HEK293 (cell line): ENCODE measurements around the gene MGLL.

Experiments used
- BCL6B ChIP-seq: fragments of 450-650 bp; formaldehyde crosslinking; IDR thresholded peaks from 2 replicates; pipeline ENCODE4 v1.5.1; 2017; ENCODE audit warnings: missing biosample characterization, missing genetic modification characterization
- GLI4 ChIP-seq: fragments of 450-650 bp; formaldehyde crosslinking; IDR thresholded peaks from 2 replicates; pipeline ENCODE4 v1.5.1; 2016; ENCODE audit warnings: missing biosample characterization, missing genetic modification characterization
- GLIS2 ChIP-seq: fragments of 450-650 bp; formaldehyde crosslinking; IDR thresholded peaks from 2 replicates; pipeline ENCODE4 v1.5.1; 2016; ENCODE audit warnings: missing biosample characterization, missing genetic modification characterization
- KLF16 ChIP-seq: fragments of 450-650 bp; formaldehyde crosslinking; IDR thresholded peaks from 2 replicates; pipeline ENCODE4 v1.5.1; 2017; ENCODE audit warnings: missing biosample characterization, missing genetic modification characterization
- MEIS1 ChIP-seq: sonication (generic); formaldehyde crosslinking; IDR thresholded peaks from 2 replicates; pipeline ENCODE4 v1.8.1; 2022; ENCODE audit warnings: missing genetic modification reagents, mild to moderate bottlenecking, borderline replicate concordance
- OSR2 ChIP-seq: fragments of 450-650 bp; formaldehyde crosslinking; IDR thresholded peaks from 2 replicates; pipeline ENCODE4 v1.5.1; 2016; ENCODE audit warnings: missing biosample characterization, missing genetic modification characterization
- PATZ1 ChIP-seq: fragments of 450-650 bp; formaldehyde crosslinking; IDR thresholded peaks from 2 replicates; pipeline ENCODE4 v1.5.1; 2016; ENCODE audit warnings: missing biosample characterization, missing genetic modification characterization
- PBX3 ChIP-seq: sonication (generic); formaldehyde crosslinking; IDR thresholded peaks from 2 replicates; pipeline ENCODE4 v1.8.1; 2022; ENCODE audit warnings: mild to moderate bottlenecking, moderate library complexity, missing genetic modification reagents
- PRDM10 ChIP-seq: fragments of 450-650 bp; formaldehyde crosslinking; IDR thresholded peaks from 2 replicates; pipeline ENCODE4 v1.5.1; 2016; ENCODE audit warnings: missing biosample characterization, missing genetic modification characterization
- TCF7L2 ChIP-seq: IDR thresholded peaks from 2 replicates; pipeline ENCODE4 v1.6.1; 2011; ENCODE audit warnings: low read depth, mild to moderate bottlenecking, inconsistent platforms, low read length, moderate library complexity, borderline replicate concordance
- ZBTB48 ChIP-seq: fragments of 450-650 bp; formaldehyde crosslinking; IDR thresholded peaks from 2 replicates; pipeline ENCODE4 v1.5.1; 2016; ENCODE audit warnings: missing biosample characterization, missing genetic modification characterization
- ZBTB49 ChIP-seq: fragments of 450-650 bp; formaldehyde crosslinking; IDR thresholded peaks from 2 replicates; pipeline ENCODE4 v1.5.1; 2016; ENCODE audit warnings: missing biosample characterization, missing genetic modification characterization, low read depth
- ZFHX2 ChIP-seq: fragments of 450-650 bp; formaldehyde crosslinking; conservative IDR thresholded peaks from 2 replicates; pipeline ENCODE4 v1.5.1; 2016; ENCODE audit warnings: missing biosample characterization, missing genetic modification characterization
- ZFP37 ChIP-seq: fragments of 450-650 bp; formaldehyde crosslinking; IDR thresholded peaks from 2 replicates; pipeline ENCODE4 v1.5.1; 2016; ENCODE audit warnings: missing biosample characterization, missing genetic modification characterization
- ZNF132 ChIP-seq: fragments of 450-650 bp; formaldehyde crosslinking; IDR thresholded peaks from 2 replicates; pipeline ENCODE4 v1.5.1; 2017; ENCODE audit warnings: missing biosample characterization, missing genetic modification characterization, borderline replicate concordance
- ZNF146 ChIP-seq: fragments of 450-650 bp; formaldehyde crosslinking; IDR thresholded peaks from 2 replicates; pipeline ENCODE4 v1.5.1; 2016; ENCODE audit warnings: missing biosample characterization, missing genetic modification characterization
- ZNF18 ChIP-seq: fragments of 450-650 bp; formaldehyde crosslinking; IDR thresholded peaks from 2 replicates; pipeline ENCODE4 v1.5.1; 2016; ENCODE audit warnings: missing biosample characterization, missing genetic modification characterization
- ZNF302 ChIP-seq: fragments of 450-650 bp; formaldehyde crosslinking; IDR thresholded peaks from 2 replicates; pipeline ENCODE4 v1.5.1; 2016; ENCODE audit warnings: missing biosample characterization, missing genetic modification characterization, low read depth
- ZNF404 ChIP-seq: fragments of 450-650 bp; formaldehyde crosslinking; IDR thresholded peaks from 2 replicates; pipeline ENCODE4 v1.5.1; 2017; ENCODE audit warnings: missing biosample characterization, missing genetic modification characterization
- ZNF426 ChIP-seq: fragments of 450-650 bp; formaldehyde crosslinking; IDR thresholded peaks from 2 replicates; pipeline ENCODE4 v1.5.1; 2017; ENCODE audit warnings: missing biosample characterization, missing genetic modification characterization, mild to moderate bottlenecking, inconsistent platforms, moderate library complexity
- ZNF488 ChIP-seq: fragments of 450-650 bp; formaldehyde crosslinking; IDR thresholded peaks from 2 replicates; pipeline ENCODE4 v1.5.1; 2016; ENCODE audit warnings: missing biosample characterization, missing genetic modification characterization
- ZNF610 ChIP-seq: fragments of 450-650 bp; formaldehyde crosslinking; IDR thresholded peaks from 2 replicates; pipeline ENCODE4 v1.5.1; 2016; ENCODE audit warnings: missing biosample characterization, missing genetic modification characterization, borderline replicate concordance
- ZNF660 ChIP-seq: fragments of 450-650 bp; IDR thresholded peaks from 2 replicates; pipeline ENCODE4 v1.5.1; 2018; ENCODE audit warnings: missing biosample characterization, mild to moderate bottlenecking, missing genetic modification characterization
- ZNF701 ChIP-seq: fragments of 450-650 bp; formaldehyde crosslinking; IDR thresholded peaks from 2 replicates; pipeline ENCODE4 v1.5.1; 2016; ENCODE audit warnings: missing biosample characterization, missing genetic modification characterization
- ZNF776 ChIP-seq: fragments of 450-650 bp; formaldehyde crosslinking; IDR thresholded peaks from 2 replicates; pipeline ENCODE4 v1.5.0; 2017; ENCODE audit warnings: missing biosample characterization, missing genetic modification characterization, borderline replicate concordance
- ZNF777 ChIP-seq: fragments of 450-650 bp; formaldehyde crosslinking; IDR thresholded peaks from 2 replicates; pipeline ENCODE4 v1.5.1; 2017; ENCODE audit warnings: missing biosample characterization, missing genetic modification characterization, borderline replicate concordance
- ZNF837 ChIP-seq: fragments of 450-650 bp; formaldehyde crosslinking; IDR thresholded peaks from 2 replicates; pipeline ENCODE4 v1.5.1; 2016; ENCODE audit warnings: missing biosample characterization, missing genetic modification characterization

Gene MGLL

GRCh38 chr3:127791221-127791913, 30.9 kb downstream of the MGLL start (continued):
- peak; percentile 34; the same call in 1 of the 2 replicates for TF ChIP-seq PATZ1 (tag by site-specific recombination)
- no peak for TF ChIP-seq ZBTB48 (tag by site-specific recombination)
- no peak for TF ChIP-seq ZFHX2 (tag by site-specific recombination)
- TF ChIP-seq ZBTB49, result no peak
- TF ChIP-seq ZNF777 (tag by site-specific recombination), result no peak
- no peak for TF ChIP-seq ZNF776
- no peak for TF ChIP-seq ZNF701
- no peak for TF ChIP-seq ZNF610 (tag by site-specific recombination)
- peak; percentile 26; the same call in 1 of the 2 replicates for TF ChIP-seq TCF7L2
- no peak for TF ChIP-seq ZNF404 (tag by site-specific recombination)
- TF ChIP-seq GLI4 (tag by site-specific recombination), result no peak
- no peak for TF ChIP-seq ZNF302
- no peak for TF ChIP-seq ZNF146
- TF ChIP-seq OSR2 (tag by site-specific recombination), result 0 out of 2 replicates have a peak, but pooled peaks have one; percentile 26
- no peak for TF ChIP-seq ZNF837 (tag by site-specific recombination)
- no peak for TF ChIP-seq MEIS1 (CRISPR knock-in tag)
- no peak for TF ChIP-seq KLF16
- no peak for TF ChIP-seq ZFP37 (tag by site-specific recombination)
- no peak for TF ChIP-seq ZNF660 (tag by site-specific recombination)
- TF ChIP-seq ZNF132 (tag by site-specific recombination), result no peak
- TF ChIP-seq GLIS2 (tag by site-specific recombination), result no peak
- no peak for TF ChIP-seq ZNF488 (tag by site-specific recombination)
- no peak for TF ChIP-seq ZNF18 (tag by site-specific recombination)
- no peak for TF ChIP-seq PBX3
- TF ChIP-seq BCL6B (tag by site-specific recombination), result no peak
- TF ChIP-seq PRDM10 (tag by site-specific recombination), result peak; percentile 13; the same call in 1 of the 2 replicates
- TF ChIP-seq ZNF426 (tag by site-specific recombination), result no peak
